IMR-90 (cell line): ENCODE data around the gene CD248.

Experiments used
- POLR2A ChIP-seq: IDR thresholded peaks from 2 replicates; pipeline ENCODE4 v1.6.1; 2012; ENCODE audit warnings: mild to moderate bottlenecking, low read depth, low read length
- SMC3 ChIP-seq: fragments of 150-350 bp; IDR thresholded peaks from 2 replicates; pipeline ENCODE4 v1.6.1; 2016; ENCODE audit warnings: low read depth, mild to moderate bottlenecking, antibody characterized with exemption, low read length, moderate library complexity
- TF ChIP-seq, protein P1 (sequence below): conservative IDR thresholded peaks from 2 replicates; pipeline ENCODE4 v1.5.1; 2012; ENCODE audit warnings: mild to moderate bottlenecking, low read depth, low read length, improper control_type of control experiment

DNA sequence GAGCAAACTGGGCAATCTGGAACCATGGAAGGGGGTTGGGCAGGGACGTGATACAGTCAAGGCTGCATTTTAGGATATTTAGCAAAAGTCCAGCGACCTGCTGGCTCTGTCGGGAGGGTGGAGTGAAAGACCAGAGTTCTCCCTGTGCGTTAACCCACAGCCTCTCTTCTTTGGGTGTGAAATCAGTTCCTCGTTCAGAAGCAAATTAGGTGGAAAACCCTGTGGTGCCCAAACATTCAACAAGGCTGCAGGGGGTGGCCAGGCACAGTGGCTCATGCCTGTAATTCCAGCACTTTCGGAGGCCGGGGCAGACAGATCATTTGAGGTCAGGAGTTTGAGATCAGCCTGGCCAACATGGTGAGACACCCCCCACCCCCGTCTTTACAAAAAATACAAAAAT lies 19.2 kb downstream of the CD248 start:
- TF ChIP-seq, protein P1, sequence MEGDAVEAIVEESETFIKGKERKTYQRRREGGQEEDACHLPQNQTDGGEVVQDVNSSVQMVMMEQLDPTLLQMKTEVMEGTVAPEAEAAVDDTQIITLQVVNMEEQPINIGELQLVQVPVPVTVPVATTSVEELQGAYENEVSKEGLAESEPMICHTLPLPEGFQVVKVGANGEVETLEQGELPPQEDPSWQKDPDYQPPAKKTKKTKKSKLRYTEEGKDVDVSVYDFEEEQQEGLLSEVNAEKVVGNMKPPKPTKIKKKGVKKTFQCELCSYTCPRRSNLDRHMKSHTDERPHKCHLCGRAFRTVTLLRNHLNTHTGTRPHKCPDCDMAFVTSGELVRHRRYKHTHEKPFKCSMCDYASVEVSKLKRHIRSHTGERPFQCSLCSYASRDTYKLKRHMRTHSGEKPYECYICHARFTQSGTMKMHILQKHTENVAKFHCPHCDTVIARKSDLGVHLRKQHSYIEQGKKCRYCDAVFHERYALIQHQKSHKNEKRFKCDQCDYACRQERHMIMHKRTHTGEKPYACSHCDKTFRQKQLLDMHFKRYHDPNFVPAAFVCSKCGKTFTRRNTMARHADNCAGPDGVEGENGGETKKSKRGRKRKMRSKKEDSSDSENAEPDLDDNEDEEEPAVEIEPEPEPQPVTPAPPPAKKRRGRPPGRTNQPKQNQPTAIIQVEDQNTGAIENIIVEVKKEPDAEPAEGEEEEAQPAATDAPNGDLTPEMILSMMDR = no peak
- no peak for TF ChIP-seq SMC3
- no peak for TF ChIP-seq POLR2A
